C4-2B (cell line): ENCODE results near the gene SMIM1.

Source experiments
- H3K27ac ChIP-seq: fragments of 450-650 bp; 2 replicates; pipeline ENCODE4 v1.5.1; 2017
- CTCF ChIP-seq: fragments of 450-650 bp; conservative IDR thresholded peaks from 2 replicates; pipeline ENCODE4 v1.5.1; 2017; ENCODE audit warnings: mild to moderate bottlenecking
- ZFX ChIP-seq: fragments of 450-650 bp; IDR thresholded peaks from 2 replicates; pipeline ENCODE4 v1.6.1; 2017

Gene SMIM1

GRCh38 chr1:3729594-3730542 is 42.7 kb upstream of the SMIM1 start:
- H3K27ac ChIP-seq = no peak overlapping the region

GRCh38 chr1:3730543-3731247 is 41.9 kb upstream of the SMIM1 start:
- no peak overlapping the region for H3K27ac ChIP-seq
- TF ChIP-seq CTCF = no peak
- TF ChIP-seq ZFX = no peak

More at GRCh38 chr1:3729594-3730542, 42.7 kb upstream of the SMIM1 start:
- no peak for TF ChIP-seq CTCF
- no peak for TF ChIP-seq ZFX

- no peak overlapping the region for H3K27ac ChIP-seq
- TF ChIP-seq CTCF (no peak), ZFX (no peak)
Measured at GRCh38 chr1:3731583-3732433, 40.7 kb upstream of the SMIM1 start.

GRCh38 chr1:3732434-3733093 is 40.0 kb upstream of the SMIM1 start:
- H3K27ac ChIP-seq = no peak overlapping the region

GRCh38 chr1:3733094-3733882 is 39.3 kb upstream of the SMIM1 start:
- H3K27ac ChIP-seq = no peak overlapping the region

More at GRCh38 chr1:3732434-3733093, 40.0 kb upstream of the SMIM1 start:
- TF ChIP-seq ZFX (no peak), CTCF (no peak)

More at GRCh38 chr1:3733094-3733882, 39.3 kb upstream of the SMIM1 start:
- TF ChIP-seq ZFX (no peak), CTCF (no peak)
